ENCODE data around the gene SEPTIN2. TPM values are rescaled to one million over a fixed set of nuclear protein-coding genes. Genes with fewer than 3 reads are reported as not detected.
"Not testable (repeated sequence)": the region's sequence is repeated elsewhere in the genome, so short reads cannot be mapped to it uniquely, and the experiment has no call there.

Gene SEPTIN2
- total RNA-seq, 2 experiments from 2014 or later: 263 to 265 TPM

GRCh38 chr2:241315093-241315878 is 439 bp upstream of the SEPTIN2 start, which contains the start of gene HDLBP:
HDLBP (minus strand) TSS chr2:241315672; CDS start chr2:241266869, 48,803 bp downstream.
- Mint-ChIP-seq H3K9me3 (no peaks in the 10 kb centered on the region), H3K4me1 (peaks cover 65% of the 10 kb centered on the region), H3K4me3 (peak within 1 kb of the TSS; percentile 95), H3K36me3 (peaks cover 50% of the 10 kb centered on the region), H3K27ac (peak within 1 kb of the TSS; percentile 99), H3K27me3 (no peaks in the 10 kb centered on the region)
- DNase-seq: peak; percentile 100

- Mint-ChIP-seq H3K4me3 (peak overlapping the region; percentile 95), H3K27ac (peak overlapping the region; percentile 99), H3K4me1 (peaks cover 66% of the 10 kb centered on the region), H3K9me3 (no peaks in the 10 kb centered on the region), H3K27me3 (no peaks in the 10 kb centered on the region), H3K36me3 (peaks cover 62% of the 10 kb centered on the region)
- no peak for DNase-seq
Measured at GRCh38 chr2:241316825-241317224, 1.1 kb downstream of the SEPTIN2 start.

- Mint-ChIP-seq H3K27ac (peak overlapping the region; percentile 99), H3K36me3 (peaks cover 62% of the 10 kb centered on the region), H3K4me3 (peak overlapping the region; percentile 95), H3K27me3 (no peaks in the 10 kb centered on the region), H3K9me3 (no peaks in the 10 kb centered on the region), H3K4me1 (peaks cover 64% of the 10 kb centered on the region)
- DNase-seq: no peak
Measured at GRCh38 chr2:241317391-241317790, 1.7 kb downstream of the SEPTIN2 start.

- Mint-ChIP-seq H3K4me1 (peaks cover 59% of the 10 kb centered on the region), H3K4me3 (peak overlapping the region; percentile 95), H3K36me3 (peaks cover 53% of the 10 kb centered on the region)
- H3K9me3 Mint-ChIP-seq, H3K27me3 Mint-ChIP-seq, DNase-seq, H3K27ac Mint-ChIP-seq: not testable (repeated sequence)
Measured at GRCh38 chr2:241318830-241319229, 3.1 kb downstream of the SEPTIN2 start.

- Mint-ChIP-seq H3K36me3 (peaks cover 56% of the 10 kb centered on the region), H3K27me3 (no peaks in the 10 kb centered on the region), H3K4me3 (peak overlapping the region; percentile 43), H3K27ac (peak overlapping the region; percentile 54), H3K9me3 (no peaks in the 10 kb centered on the region), H3K4me1 (peaks cover 65% of the 10 kb centered on the region)
- DNase-seq: no peak
Measured at GRCh38 chr2:241320394-241320793, 4.7 kb downstream of the SEPTIN2 start.

GRCh38 chr2:241321033-241321432 is 5.3 kb downstream of the SEPTIN2 start:
- Mint-ChIP-seq H3K27me3 (no peaks in the 10 kb centered on the region), H3K9me3 (no peaks in the 10 kb centered on the region), H3K4me3 (peak overlapping the region; percentile 27), H3K27ac (no peak overlapping the region), H3K36me3 (peaks cover 58% of the 10 kb centered on the region), H3K4me1 (peaks cover 65% of the 10 kb centered on the region)
- DNase-seq: no peak

- Mint-ChIP-seq H3K27me3 (no peaks in the 10 kb centered on the region), H3K36me3 (peaks cover 57% of the 10 kb centered on the region), H3K4me1 (peaks cover 62% of the 10 kb centered on the region), H3K9me3 (no peaks in the 10 kb centered on the region), H3K4me3 (no peak overlapping the region), H3K27ac (no peak overlapping the region)
- DNase-seq: no peak
Measured at GRCh38 chr2:241321886-241322285, 6.2 kb downstream of the SEPTIN2 start.

- H3K4me1 Mint-ChIP-seq: peaks cover 47% of the 10 kb centered on the region
Measured at GRCh38 chr2:241323778-241324177, 8.1 kb downstream of the SEPTIN2 start.

GRCh38 chr2:241324775-241325174 is 9.1 kb downstream of the SEPTIN2 start:
- Mint-ChIP-seq H3K4me1 (peaks cover 41% of the 10 kb centered on the region), H3K27me3 (no peaks in the 10 kb centered on the region), H3K9me3 (no peaks in the 10 kb centered on the region), H3K27ac (no peak overlapping the region), H3K36me3 (peaks cover 47% of the 10 kb centered on the region), H3K4me3 (no peak overlapping the region)
- no peak for DNase-seq

More at GRCh38 chr2:241323778-241324177, 8.1 kb downstream of the SEPTIN2 start:
- no peak overlapping the region for H3K4me3 Mint-ChIP-seq
- peaks cover 53% of the 10 kb centered on the region for H3K36me3 Mint-ChIP-seq
- no peaks in the 10 kb centered on the region for H3K27me3 Mint-ChIP-seq
- H3K9me3 Mint-ChIP-seq: no peaks in the 10 kb centered on the region
- DNase-seq: no peak
- no peak overlapping the region for H3K27ac Mint-ChIP-seq

GRCh38 chr2:241325257-241325656 is 9.5 kb downstream of the SEPTIN2 start:
- Mint-ChIP-seq H3K4me1 (peaks cover 36% of the 10 kb centered on the region), H3K4me3 (no peak overlapping the region), H3K27me3 (no peaks in the 10 kb centered on the region), H3K36me3 (peaks cover 44% of the 10 kb centered on the region), H3K27ac (no peak overlapping the region), H3K9me3 (no peaks in the 10 kb centered on the region)
- DNase-seq: no peak

GRCh38 chr2:241329669-241330615 is 14.2 kb downstream of the SEPTIN2 start:
- Mint-ChIP-seq H3K27ac (no peak overlapping the region), H3K9me3 (no peaks in the 10 kb centered on the region), H3K36me3 (peaks cover 29% of the 10 kb centered on the region), H3K4me1 (peaks cover 3% of the 10 kb centered on the region), H3K4me3 (no peak overlapping the region), H3K27me3 (no peaks in the 10 kb centered on the region)
- no peak for DNase-seq

GRCh38 chr2:241330616-241330981 is 14.9 kb downstream of the SEPTIN2 start:
- Mint-ChIP-seq H3K4me3 (no peak overlapping the region), H3K36me3 (peaks cover 28% of the 10 kb centered on the region), H3K27me3 (no peaks in the 10 kb centered on the region), H3K4me1 (peaks cover 6% of the 10 kb centered on the region), H3K9me3 (no peaks in the 10 kb centered on the region), H3K27ac (no peak overlapping the region)
- DNase-seq: no peak

- no peaks in the 10 kb centered on the region for H3K27me3 Mint-ChIP-seq
- H3K9me3 Mint-ChIP-seq: no peaks in the 10 kb centered on the region
- H3K27ac Mint-ChIP-seq: no peak overlapping the region
- peaks cover 28% of the 10 kb centered on the region for H3K36me3 Mint-ChIP-seq
- H3K4me1 Mint-ChIP-seq: peaks cover 21% of the 10 kb centered on the region
- DNase-seq: no peak
- no peak overlapping the region for H3K4me3 Mint-ChIP-seq
Measured at GRCh38 chr2:241334813-241335212, 19.1 kb downstream of the SEPTIN2 start.

GRCh38 chr2:241339839-241340630 is 24.3 kb downstream of the SEPTIN2 start:
- Mint-ChIP-seq H3K36me3 (peaks cover 49% of the 10 kb centered on the region), H3K9me3 (no peaks in the 10 kb centered on the region), H3K4me1 (peaks cover 32% of the 10 kb centered on the region), H3K4me3 (no peak overlapping the region), H3K27ac (no peak overlapping the region), H3K27me3 (no peaks in the 10 kb centered on the region)
- no peak for DNase-seq

Measured in activated naive CD8-positive, alpha-beta T cell treated with anti-CD3 and anti-CD28 coated beads for 36 hours (primary cell).